Dedifferentiated amniotic fluid mesenchymal stem cell (primary cell): ENCODE measurements around the gene CATSPER4.

Experiments used
- DNase-seq: peaks from one replicate; pipeline ENCODE4 v3.0.0-alpha.2; 2016; ENCODE audit errors: extremely low spot score

Gene CATSPER4

DNA sequence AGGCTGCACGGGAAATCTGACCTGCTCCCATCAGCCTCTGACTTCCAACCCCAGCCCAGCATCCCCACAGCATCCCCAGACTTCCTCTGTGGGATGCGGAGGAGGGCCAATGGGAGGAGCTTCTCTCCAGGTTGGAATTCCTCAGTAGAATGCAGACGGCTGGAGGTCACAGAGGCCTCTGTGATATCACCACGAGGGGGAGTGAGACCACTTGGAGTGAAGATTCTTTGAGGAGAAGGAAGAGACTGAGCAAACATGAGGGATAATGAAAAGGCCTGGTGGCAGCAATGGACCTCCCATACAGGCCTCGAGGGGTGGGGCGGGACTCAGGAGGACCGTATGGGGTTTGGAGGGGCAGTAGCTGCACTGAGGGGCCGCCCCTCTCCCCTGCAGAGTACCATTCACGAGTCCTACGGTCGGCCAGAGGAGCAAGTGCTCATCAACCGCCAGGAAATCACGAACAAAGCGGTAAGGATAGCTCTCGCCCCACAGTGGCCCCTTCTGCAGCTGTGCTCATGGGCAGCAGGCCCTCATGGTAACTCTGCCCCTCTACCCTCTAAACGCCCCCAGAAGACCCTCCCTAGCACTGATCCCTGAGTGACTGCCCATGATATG lies at the start of gene CATSPER4:
CATSPER4 (plus strand) TSS at position 230 of the 615 bp plus-strand sequence; CDS start at position 256, 26 bp downstream.
- no peak for DNase-seq

DNA sequence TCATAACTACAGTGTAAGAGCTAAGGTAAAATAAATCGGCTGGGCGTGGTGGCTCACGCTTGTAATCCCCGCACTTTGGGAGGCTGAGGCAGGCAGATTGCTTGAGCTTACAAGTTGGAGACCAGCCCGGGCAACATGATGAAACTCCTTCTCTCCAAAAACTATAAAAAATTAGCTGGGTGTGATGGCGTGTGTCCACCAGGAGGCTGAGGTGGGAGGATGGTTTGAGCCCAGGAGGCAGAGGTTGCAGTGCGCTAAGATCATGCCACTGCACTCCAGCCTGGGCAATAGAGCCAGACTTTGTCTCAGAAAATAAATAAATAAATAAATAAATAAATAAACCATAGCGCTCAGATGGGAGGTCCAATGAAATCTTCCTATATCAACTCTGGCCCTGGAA lies 48.2 kb upstream of the CATSPER4 start:
- no peak for DNase-seq

DNA sequence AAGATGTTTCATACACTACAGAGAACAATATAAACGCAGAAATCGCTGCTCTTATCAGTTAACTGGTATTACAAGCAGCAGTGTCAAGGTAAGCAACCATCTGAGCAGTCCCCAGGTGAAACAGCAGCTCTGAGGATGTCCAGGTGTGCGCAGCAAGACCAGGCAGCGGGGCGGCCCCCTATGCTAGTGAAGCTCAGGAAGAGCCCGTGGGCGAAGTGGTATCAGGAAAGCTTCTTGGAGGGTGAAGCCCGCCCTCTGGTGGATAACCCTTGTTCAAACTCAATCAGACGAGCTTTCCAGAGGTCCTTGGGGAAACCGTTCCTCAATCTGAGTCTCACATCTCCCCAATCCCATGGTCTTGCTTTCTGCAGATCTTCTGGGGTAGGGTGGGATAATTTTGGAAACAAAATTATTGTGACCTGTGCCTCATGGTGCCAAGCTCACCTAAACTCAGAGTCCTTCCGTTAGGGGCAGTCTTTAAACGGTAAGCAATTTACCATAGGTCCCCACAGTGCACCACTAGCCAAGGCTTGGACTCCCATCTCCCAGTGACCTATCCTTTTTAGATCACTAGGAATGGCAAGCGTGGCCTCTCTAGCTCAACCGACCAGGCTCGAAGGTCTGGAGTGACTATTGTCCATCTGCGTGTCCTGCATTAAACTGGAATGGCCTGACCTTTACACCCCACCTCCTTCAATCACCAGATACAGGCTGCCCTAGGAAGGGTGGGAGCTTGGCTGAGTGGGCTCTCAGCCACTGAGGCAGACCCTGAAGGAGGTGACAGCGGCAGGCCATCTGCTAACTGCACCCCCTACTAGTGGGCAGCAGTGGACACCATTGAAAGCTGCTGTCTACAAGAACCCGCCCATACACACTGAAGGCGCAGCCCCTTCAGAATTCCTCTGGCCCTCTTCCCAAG lies 45.1 kb upstream of the CATSPER4 start:
- DNase-seq = peak; percentile 82

DNA sequence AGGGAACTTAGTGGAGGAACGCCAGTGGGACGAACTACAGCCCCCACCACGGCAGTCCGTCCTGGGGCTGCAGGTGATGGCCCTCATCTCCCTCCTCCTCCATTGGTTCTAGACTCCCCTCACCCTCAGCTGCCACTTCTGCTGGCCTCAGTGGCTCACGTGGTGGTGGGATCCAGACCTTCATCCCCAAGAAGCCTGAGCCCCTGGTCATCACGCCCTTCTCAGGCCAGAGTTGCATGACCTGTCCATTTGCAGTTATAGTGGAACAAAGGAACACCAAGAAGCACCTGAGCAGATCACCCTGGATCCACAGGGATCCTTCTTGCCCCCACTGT lies 44.5 kb upstream of the CATSPER4 start:
- DNase-seq = no peak

DNA sequence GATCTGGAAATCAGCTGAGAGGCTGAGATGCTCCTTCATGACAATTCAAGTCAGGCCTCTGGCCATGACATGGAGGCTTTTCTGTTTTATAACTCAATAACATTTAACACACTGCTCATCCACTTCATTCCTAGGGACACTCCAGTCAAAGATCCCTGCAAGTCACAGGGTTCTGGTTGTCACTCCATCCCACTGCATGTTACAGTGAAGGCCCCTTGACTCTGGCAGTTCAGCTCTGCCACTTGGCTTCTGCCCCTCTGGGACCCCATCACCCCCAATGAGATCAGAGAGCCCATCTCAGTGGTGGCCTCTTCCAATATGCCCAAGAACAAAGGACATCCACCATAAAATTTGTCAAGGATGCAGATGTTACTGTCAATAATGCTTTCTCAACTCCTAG lies 41.5 kb upstream of the CATSPER4 start:
- no peak for DNase-seq

DNA sequence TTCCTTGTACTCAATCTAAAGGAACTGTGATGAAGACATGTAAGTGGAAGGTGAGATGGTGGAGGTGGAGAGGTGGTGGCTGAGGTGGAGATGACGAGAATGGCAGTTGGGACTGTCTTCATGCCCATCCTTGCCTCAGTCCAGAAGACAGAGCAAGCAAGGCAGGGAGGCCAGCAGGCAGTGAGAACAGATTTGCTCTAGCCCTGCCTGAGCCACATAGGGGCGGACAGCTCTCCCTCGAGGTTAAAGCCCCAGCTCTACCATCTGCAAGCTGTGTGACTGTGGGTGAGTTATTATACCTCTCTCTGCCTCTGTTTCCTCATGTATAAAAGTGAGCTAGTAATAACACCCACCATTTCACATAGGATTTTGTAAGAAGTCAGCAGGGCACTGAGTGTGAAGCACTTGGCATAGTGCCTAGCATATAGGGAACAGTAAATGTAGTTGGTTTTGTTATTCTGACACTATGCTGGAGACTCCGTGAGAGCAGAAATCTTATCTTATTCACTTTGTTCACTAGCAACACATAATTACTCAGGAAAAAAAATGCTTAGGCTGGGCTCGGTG lies 36.4 kb upstream of the CATSPER4 start:
- no peak for DNase-seq

DNA sequence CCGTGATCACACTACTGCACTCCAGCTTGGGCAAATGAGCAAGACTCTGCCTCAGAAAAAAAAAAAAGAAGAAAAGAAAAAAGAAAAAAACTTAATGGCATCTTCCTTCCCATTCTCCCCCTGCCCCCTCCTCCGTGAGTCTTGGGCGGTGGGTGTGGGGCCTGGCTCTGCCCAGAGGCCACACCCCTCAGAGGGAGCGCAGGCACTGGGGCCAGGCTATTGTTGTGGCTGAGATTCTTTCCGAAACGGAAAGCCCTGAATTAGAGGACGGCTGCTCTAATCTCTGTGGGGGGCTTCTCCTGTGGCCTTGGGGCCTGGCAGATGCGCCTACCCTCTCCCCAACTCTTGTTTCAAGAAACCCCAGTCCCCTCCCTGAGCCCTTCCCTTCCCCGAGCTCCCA lies 35.7 kb upstream of the CATSPER4 start:
- DNase-seq = no peak

DNA sequence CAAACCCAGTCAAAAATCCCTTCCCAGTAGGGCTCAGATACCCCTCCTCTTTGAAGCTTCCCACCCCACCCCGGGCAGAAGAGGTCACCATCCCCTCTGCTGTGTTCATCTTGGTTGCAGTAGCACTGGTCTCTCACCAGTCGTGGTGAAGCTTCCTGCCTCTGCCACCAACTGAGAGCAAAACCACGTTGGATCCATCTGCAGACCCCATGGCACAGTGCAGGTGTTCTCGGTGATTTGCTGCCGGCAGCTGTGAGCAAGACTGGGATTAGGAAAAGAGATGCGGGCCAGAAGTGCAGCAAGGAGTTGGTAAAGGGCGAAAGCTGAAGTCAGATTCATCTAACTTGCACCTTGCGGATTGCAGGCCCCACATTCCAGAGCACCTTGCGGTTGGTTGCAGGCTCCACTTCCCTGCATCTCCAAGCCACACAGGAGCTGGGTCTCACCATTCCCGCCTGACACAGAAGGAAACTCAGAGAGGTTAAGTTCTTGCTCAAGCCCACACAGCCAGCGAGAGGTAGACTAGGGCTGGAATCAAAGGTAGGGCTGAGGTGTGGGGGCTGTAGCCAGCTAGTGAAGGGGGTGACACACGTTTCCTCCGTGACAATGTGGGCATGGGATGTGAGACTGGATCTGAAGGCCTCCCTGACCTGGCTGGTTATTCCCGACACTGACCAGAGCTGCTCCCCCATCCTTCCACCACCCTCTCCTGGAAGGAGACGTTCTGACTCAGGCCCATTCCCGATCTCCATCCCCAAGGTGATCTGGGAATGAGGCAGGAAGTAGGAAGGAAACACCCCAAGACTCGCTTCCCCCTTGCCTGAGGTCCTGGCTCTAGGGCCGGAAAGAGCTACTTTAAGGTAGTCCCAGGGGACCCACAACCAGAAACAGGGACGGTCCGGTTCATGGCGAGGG lies 34.8 kb upstream of the CATSPER4 start:
- no peak for DNase-seq

DNA sequence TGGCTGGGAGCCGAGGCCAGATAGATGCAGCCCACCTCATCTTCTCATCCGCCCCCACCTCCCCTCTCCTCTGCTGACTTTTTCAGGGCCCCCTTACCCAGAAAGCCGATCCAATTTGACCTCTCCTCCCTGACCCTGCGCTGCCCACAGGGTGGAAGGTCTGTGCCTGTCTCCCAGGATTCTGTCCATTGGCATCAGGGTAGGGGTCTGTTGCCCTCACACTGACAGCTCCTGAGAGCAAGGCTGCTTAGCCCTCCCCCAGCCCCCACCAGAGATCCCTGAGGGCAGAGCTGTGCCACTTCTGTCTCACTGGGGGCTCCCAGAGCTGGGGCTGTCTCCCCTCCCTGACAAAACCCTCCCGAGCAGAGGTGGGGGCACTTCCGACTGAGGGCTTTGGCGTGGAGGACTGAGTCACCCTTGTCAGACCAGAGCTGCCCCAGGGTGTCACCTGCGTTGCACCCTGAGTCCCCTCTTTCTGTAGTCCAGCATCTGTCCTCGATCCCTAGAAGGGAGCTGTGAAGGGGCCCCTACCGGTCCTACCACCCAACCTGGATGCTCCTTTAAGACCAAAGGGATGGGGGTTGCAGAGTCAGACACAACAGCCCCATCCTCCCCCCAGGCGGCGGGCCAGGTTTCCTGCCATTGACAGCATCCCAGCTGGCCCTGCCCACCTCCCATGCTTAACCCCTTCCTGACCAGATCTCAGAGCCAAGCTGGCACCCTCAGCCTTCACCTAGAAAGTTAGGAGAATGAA lies 33.9 kb upstream of the CATSPER4 start:
- DNase-seq = no peak

DNA sequence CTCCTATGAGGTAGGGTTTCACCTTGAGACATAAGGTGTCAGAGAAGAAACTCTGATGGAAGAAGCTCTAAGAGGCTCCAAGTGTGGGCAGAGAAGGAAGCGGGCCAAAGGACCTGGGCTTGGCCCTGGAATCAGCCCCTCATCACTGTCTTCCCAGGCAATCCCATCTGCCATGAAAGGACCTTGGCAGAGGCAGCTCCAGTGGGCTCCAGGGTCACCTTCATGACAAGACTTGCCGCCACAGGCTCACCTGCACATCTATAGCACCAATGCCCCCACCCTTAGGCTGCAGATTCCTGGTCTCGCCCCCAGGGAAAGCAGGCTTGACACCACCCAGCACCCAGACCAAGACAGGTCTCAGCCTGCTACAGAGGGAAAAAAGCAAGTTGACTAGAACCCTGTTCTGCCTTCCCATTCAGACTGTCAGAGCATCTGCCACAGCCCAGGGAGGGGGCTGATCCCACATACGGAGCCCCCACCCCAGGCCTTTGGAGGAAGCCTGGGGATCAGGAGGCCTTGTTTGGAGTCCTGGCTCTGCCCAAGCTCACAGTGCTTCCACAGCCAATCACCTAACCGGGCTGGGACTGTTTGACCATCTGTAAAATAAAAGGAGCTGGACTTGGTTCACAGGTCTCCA lies 32.0 kb upstream of the CATSPER4 start:
- no peak for DNase-seq

DNA sequence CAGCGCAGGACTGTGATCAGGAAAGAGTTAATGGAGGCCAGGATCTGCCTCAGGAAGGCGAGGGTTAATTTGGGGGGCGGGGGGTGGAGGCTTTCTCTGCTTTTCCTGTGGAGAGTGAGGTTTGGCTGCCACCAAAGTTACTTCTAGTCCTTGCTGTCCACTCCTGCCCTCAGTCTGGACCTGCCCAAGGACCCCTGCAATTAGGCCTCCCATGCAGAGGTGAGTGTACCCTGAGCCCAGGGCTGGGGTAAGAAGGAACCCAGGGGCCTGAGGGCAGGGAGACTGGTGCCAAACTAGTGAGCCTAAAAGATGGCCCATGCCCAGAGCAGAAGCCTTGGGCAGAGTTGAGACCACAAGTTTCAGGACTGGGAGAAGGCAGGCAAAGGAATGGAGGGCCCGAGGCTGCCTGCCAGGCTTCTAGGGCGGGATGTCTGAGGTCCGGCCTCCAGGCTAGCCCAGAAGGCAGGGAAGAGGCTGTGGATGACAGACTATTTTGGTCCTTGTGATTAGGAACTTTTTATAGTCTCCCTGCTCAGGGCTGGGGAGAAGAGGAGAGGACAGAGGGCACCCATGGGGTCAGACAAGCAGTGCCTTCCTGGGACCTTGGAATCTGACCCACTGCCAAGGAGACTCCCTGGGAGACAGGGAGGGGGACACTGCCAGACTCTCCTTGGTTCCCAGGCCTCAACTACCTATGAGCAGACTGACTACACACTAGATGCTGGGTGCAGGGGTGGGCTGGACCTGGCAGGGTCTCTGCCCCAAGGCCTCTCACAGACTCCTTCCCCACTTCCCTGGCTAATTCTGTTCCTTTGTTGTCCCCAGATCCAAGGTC lies 31.3 kb upstream of the CATSPER4 start, which contains the start of gene FAM110D:
FAM110D (plus strand) TSS at position 172 of the 835 bp plus-strand sequence. CDS start 2,213 bp downstream, outside the sequence.
- DNase-seq = no peak

DNA sequence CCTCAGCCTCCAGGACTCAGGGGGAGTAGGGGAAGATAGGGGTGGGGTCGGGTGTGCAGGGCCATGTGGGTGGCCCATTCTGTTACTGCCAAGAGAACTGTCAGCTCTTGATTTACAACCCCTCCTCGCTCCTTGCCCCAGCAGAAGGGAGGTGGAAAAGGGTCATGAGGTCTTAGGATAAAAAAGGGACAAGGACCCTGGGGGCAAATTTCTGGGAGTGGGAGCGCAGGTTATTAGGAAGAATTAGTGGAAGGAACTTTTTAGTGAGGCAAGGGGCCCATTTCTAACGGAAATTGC lies 30.7 kb upstream of the CATSPER4 start:
- no peak for DNase-seq

DNA sequence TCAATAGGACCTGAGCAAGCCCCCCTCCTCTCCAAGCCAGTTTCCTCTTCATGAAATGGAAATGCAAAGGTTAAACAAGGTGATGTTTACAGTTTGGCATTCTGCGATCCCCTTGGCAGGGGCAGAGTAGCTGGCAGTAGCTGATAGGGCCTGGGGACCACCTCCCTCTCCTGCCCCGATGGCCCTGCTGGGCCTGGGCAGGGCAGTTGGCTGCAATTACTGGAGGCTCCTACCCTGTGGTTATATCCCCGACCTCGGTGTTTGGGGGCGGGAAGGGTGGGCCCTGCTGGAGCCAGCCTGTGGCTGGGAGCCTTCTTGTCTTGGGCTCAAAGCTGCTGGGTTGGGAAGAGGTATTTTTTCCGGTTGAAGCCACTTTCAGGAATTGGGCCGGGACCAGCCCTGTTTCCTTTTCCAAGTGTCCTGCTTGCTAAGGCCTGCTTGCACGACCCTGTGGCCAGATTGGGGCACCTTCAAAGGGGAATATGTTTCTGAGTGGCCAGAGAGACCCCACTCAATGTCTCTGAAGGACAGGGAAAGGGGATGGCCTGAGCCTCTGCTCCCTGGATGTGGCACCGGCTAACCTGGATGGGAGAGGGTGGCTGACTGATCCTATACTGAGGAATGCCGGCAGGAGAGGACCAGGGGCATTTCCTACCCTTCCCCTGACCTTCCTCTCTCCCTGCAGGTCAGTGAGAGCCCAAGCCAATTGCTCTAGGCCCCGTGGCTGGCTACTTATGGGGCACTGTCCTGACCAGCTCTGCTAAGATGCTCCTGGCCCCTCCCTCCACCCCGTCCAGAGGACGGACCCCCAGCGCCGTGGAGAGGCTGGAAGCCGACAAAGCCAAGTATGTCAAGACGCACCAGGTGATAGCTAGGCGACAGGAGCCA lies 29.6 kb upstream of the CATSPER4 start:
- no peak for DNase-seq

DNA sequence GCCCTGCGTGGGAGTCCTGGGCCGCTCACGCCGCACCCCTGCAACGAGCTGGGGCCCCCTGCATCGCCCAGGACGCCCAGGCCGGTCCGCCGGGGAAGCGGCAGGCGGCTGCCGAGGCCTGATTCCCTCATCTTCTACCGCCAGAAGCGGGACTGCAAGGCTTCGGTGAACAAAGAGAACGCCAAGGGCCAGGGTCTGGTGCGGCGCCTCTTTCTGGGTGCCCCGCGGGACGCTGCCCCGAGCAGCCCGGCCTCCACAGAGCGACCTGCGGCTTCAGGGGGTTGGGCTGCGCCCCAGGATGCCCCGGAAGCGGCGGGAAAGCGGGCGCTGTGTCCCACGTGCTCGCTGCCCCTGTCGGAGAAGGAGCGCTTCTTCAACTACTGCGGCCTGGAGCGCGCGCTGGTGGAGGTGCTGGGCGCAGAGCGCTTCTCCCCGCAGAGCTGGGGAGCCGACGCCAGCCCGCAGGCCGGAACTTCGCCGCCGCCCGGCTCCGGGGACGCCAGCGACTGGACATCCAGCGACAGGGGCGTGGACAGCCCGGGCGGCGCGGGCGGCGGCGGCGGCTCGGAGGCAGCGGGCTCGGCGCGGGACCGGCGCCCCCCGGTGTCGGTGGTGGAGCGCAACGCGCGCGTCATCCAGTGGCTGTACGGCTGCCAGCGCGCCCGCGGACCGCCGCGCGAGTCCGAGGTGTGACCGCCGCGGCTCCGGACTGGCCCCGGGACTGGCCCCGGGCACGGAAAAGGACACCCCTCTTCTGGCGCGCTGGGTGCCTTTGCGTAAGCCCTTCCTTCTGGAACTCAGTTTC lies 28.8 kb upstream of the CATSPER4 start:
- peak; percentile 18 for DNase-seq

DNA sequence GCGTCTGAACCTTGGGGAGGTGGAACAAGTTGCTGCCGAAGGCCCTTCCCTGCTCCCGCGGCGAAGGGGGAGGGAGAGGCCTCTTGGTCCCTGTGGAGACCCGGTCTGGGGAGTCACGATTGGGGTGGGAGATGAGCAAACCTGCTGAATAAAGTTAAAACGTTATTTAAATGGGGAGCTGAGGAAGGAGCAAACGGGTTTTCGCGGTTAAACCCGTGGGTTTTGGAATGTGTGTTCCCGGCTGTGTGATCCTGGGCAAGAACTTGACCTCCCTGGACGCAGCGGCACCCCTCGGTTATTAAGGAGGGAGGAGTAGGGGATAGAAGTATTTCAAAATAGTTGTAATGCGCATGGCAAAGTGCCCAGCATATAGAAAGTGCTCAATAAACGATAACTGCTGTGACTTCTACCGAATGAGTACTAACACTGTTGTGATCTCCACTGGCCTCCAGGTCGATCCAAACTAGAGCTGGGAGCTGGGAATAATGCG lies 28.1 kb upstream of the CATSPER4 start:
- DNase-seq = no peak

DNA sequence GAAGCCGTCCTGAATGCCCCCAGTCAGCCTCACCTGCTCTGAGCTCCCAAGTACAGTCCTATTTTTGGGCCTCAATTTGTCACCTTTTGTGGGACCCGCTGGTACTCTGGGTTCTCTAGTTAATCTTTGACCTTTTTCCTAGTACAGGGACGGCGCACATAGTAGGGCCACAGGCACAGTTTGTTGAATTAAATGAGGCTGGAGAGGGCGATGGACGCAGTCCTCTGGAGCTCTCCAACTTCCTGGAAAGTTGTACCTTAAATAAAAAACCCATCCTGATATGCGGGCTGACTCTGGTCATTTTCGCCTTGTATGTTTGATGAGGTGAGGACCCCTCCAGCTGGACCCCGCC lies 26.7 kb upstream of the CATSPER4 start:
- no peak for DNase-seq

DNA sequence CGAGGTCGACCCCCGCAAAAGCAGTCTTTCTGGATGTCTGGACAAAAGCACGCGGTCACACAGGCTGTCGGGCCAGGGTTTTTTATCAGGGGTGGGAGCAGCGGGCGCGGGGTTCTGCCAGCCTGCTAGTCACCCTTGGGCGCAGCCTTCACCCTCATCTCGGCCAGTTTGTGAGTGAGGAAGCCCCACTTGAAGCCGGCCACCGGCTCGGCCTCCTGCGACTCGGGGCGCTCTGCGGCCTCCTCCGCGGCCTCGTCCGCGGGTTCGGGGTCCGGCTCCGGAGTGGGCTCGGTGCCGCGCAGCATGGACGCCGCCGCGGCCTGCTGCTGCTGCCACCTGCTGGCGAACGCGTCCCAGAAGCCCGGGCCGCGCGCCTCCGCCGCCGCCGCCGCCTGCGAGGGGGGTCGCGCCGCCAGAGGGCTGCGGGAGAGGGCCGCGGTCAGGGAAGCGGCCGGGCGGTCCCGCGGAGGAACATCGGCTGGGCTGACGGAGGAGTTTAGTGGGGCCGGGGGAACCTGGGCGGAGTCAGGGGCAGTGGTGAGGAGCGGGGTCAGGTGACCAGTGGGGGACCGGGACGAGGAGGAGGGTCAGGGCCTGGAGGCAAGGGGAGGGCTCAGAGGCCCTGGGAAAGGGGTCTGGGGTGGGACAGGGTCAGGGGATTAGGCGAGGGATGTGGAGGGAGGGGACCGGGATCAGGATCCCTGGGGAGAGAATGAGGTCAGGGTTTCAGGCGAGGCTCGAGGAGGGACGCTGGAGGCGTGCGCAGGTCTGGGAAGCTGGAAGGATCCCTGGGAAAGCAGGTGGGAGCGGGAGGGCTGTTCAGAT lies 26.2 kb upstream of the CATSPER4 start:
- DNase-seq = no peak
